PC-9 (cell line): ENCODE measurements around the gene KCNK3.

Experiments used
- EZH2 ChIP-seq: fragments of 200-600 bp; sonication (generic); IDR thresholded peaks from 2 replicates; pipeline ENCODE4 v1.8.0; 2017; ENCODE audit warnings: antibody characterized with exemption, low read depth
- TF ChIP-seq, protein P1 (sequence below): fragments of 200-600 bp; sonication (generic); conservative IDR thresholded peaks from 2 replicates; pipeline ENCODE4 v1.6.1; 2017; ENCODE audit warnings: mixed run types, antibody characterized with exemption, mild to moderate bottlenecking, moderate library complexity

DNA sequence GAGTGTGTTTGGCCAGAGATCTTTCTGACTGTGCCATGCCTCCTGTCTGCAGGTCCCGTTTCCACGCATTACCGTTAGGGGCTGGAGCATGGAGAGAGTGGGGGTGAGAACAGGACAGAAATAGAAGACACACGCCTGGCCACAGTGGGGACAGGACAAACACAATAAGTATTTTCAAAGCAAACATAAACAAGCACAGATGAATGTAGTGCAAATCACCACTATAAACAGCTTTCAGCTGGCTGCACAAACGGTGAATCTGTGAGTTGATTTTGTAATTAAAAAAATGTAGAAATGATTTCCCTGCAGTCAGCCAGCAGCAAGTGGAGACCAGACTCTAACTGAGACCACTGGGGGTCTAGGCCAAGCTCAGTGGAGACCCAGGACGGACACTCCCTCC, 6.8 kb downstream of the KCNK3 start:
- TF ChIP-seq, protein P1, sequence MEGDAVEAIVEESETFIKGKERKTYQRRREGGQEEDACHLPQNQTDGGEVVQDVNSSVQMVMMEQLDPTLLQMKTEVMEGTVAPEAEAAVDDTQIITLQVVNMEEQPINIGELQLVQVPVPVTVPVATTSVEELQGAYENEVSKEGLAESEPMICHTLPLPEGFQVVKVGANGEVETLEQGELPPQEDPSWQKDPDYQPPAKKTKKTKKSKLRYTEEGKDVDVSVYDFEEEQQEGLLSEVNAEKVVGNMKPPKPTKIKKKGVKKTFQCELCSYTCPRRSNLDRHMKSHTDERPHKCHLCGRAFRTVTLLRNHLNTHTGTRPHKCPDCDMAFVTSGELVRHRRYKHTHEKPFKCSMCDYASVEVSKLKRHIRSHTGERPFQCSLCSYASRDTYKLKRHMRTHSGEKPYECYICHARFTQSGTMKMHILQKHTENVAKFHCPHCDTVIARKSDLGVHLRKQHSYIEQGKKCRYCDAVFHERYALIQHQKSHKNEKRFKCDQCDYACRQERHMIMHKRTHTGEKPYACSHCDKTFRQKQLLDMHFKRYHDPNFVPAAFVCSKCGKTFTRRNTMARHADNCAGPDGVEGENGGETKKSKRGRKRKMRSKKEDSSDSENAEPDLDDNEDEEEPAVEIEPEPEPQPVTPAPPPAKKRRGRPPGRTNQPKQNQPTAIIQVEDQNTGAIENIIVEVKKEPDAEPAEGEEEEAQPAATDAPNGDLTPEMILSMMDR = no peak
- no peak for TF ChIP-seq EZH2
